ENCODE data around the gene SRM.
"Not testable (repeated sequence)": the region's sequence is repeated elsewhere in the genome, so short reads cannot be mapped to it uniquely, and the experiment has no call there.

Gene SRM

DNA sequence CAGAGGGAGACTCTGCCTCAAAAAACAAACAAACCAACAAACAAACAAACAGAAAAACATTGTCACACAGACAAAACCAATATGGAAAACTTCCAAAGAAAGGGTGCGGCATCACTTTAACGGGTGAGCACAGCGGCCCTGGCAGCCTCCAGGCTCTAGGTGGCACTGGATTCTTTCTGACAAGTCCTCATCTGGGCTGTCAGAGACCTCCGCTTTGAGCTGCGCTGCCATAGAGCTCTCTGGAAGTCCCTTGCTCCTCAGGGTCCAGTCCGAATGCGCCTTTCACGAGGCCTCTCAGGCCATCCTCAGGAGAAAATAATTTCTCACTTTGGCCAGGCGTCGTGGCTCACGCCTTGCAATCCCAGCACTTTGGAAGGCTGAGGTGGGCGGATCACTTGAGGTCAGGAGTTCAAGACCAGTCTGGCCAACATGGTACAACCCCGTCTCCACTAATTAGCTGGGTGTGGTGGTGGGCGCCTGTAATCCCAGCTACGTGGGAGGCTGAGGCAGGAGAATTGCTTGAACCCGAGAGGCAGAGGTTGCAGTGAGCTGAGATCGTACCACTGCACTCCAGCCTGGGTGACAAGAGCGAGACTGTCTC, 4.2 kb upstream of the SRM start:
- not testable (repeated sequence) for DNase-seq

DNA sequence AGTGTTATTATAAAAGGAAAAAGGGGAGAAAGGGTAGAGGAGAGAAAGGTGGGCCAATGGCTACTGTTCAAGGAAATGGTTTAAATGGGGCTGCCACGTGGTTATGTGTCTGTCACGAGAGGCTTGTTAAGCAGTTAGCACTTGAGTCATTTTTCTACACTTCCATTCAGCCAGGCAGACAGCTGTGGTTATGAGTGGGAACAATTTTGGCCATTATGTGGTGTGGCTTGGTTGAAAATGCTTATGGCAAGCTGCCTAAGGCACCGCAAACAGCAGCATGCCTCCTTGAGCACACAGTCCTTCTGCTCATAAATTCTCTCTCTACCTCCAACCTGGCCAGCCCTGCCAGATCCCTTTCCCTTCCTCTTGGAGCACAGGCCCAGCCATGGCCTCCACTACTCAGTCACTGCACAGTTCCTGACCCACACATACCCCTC, 3.2 kb upstream of the SRM start:
- DNase-seq = no peak

DNA sequence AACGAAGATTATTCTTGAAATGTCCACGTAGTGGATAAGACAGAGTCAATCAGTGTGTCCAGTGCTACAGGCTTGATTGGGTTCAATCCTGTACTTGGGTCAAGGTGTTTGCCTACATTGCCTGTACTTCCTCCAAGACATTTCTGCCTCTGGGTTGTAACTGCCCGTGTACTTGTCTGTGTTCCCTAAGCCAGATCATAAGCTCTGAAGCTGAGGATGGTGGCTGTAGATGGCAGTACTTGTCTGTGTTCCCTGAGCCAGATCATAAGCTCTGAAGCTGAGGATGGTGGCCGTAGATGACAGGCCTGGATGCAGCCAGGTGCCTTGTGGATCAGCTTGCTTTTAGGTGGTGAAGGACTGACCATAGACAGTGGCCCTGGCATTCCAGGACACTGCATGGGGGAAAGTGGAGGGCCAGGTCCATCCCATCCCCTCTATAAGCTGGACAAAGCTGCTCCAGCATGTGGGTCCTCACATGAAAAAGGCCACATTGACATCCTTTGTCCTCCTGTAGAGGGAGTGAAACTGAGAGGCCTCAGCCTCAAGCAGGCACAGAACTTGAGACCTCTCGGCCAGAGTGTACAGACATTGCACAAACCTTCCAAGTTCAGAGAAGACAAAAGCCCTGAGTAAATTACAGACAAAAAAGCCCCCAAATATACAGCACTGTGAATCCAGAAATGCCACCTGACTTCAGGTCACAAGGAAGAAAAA, 2.0 kb upstream of the SRM start:
- DNase-seq = no peak

DNA sequence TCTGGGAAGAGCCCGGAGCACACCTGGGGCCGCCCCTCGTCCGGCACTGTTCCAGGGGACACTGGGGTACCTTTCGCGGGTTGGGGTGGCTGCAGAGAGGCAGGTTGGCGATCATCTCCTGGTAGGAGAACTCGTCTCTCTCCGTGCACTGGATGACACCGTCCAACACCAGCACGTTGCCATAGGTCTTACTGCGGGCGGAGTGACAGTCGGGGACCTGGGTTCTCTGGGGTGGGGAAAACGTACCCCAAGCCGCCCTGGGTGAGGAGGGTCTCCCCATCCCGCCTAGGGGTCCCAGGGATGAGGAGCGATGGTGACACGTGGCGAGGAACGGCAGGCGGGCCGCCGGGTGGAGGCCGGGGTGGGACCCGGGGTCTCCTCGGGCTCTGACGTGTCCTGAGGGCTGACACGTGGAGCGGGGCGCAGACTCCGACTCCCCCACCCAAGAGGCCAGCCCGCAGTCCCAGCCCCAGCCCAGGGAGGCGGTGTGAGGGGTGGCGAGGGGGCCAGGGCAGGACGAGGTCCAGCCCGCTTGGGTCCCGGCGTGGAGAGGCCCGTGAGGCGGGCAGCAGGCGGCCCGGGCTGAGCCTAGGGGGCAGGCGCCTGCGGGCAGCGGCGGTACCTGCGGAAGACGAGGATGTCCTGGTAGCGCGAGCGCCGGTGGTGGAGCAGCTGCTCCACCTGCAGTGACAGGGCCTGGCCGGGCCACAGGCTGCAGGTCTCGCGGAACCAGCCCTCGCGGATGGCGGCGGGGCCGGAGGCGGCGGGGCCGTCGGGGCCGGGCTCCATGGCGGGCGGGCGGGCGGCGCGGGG, 457 bp downstream of the SRM start:
- peak; percentile 23 for DNase-seq

DNA sequence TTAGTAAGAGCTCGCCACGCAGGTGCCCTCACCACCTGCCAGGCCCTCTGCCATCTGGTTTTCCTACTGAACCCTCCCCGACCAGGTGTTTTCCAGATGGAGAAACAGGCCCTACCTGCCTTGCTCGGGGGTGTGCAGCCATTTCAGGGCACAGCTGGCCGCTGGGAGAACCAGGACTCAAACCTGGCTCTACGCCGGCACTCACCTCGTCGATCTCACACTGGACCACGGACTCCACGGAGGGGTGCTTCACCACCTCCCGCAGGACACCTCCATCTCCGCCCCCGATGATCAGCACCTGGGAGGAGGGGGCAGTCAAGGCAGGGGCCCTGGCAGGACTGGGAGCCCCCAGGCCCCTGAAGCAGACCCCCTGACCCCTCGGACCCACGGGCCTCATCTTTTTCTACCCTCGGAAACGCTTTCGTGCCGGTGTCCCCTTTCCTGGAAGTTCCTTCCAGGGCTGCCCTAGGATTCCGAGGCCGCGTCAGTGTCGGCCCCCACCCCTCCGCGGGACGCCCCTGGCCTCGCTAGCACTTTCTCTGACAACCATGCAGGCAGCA, 1.1 kb downstream of the SRM start:
- DNase-seq = no peak

DNA sequence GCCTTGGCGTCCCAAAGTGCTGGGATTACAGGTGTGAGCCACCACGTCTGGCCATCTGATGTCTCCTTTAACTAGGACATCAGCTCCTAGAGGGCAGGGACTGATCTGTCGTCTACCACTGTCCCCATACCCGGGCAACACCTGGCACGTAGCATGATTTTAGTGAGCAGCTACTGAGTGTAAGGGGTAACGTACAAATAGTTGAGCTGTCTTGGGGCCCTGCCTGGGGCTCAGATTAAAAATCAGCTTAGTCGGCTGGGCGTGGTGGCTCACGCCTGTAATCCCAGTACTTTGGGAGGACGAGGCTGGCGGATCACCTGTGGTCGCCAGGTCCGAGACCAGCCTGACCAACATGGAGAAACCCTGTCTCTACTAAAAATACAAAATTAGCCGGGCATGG, 1.8 kb downstream of the SRM start:
- no peak for DNase-seq

DNA sequence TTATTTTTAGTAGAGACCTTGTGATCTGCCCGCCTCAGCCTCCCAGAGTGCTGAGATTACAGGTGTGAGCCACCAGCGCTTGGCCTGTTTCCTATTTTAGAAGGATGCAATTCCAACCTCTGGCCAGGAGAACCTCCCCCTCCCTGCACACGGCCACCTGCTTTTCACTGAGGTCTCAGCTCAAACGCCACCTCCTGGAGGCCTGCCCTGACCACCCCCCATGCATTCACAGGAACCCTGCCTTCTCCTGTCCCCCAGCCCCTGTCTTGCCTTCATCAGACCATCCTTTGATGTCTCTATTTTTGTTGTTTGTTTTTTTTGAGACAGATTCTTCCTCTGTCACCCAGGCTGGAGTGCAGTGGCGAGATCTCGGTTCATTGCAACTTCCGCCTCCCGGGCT, 2.3 kb downstream of the SRM start:
- DNase-seq = no peak

DNA sequence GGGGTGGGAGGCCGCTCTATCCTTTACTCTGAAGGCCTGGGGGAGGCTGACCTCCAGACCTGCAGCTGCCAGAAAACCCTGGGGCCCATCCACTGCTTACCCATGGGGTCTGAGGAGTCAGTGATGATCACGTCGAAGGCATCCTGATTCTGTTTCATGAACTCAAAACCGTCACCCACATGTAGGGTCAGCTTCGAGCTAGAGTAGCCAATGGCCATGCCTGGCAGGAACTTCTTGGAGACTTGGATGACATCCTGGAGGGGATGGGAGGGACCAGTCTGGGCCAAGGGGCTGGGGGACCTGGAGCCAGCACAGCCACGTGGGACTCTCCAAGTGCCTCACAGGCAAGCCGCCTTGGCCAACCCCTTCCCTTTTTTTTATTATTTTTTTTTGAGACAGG, 3.3 kb downstream of the SRM start:
- DNase-seq = no peak

DNA sequence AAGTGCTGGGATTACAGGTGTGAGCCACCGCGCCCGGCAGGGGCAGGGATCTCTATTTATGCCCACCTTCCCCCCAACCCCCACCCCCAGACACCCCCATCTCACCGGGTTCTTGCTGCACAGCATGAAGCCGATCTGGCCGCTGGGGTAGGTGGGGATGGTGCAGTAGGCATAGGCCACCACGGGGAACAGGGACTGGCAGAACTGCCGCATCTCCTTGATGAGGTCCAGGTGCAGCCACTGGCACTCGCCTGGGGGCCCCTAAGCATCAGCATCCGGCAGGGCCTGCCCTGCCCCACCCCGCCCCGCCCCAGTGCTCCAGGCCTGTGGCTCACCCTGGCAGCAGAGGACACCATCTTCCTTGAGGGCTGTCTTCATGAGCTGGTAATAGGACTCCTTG, 4.1 kb downstream of the SRM start:
- DNase-seq = no peak

DNA sequence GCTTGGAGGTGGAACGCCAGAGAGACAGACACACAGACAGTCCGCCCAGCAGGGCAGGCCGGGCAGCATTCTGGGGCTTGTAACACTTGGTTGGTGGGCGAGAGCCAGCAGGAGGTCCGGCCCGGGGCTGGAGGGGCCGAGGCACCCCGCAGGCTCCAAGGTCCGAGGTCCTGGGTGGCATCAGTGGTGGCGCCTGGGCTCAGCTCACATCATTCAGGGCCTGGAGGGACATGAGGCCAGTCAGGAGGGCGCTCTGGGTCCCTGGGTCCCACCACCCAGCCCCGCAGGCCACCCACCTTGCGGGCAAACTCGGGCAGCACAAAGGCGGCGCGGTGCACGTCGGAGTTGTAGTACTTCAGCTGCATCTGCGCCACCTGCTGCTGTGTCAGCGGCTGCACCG, 5.2 kb downstream of the SRM start:
- DNase-seq = no peak

DNA sequence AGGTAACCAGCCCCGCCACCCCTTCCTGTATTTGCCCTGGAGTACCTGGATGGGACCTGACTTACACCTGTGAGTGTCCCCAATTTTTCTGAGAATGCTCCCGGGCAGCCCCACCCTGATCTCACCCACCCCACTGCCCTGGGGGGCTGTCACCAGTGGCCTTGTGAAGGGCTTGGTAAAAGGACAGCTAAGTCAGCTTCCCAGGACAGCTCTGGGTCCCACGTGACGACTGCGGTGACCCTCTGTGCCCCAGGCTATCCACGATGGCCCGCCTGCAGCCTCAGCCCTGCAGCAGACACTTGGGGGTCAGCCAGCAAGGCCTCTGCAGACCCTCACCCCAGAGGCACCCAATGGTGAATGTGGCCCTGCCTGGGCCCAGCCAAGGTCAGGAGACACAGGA, 5.6 kb downstream of the SRM start:
- no peak for DNase-seq

DNA sequence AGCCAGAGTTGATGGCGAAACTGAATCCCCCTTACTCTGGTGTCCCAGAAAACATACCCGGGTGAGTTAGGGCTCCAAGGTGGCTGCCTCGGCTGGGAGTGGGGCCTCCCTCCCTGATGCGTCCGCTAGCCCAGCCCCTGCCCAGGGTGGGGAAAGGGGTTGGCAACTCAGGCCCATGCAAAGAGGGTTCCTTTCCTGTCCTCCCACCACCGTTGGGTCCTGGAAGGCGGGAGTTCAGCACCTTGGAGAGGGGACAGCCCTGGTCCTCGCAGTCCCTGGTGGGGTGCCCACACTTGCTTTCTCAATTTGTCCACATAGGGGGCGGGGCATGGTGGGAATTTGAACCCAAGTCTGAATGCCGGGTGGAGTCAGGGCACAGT, 6.1 kb downstream of the SRM start:
- DNase-seq = no peak

DNA sequence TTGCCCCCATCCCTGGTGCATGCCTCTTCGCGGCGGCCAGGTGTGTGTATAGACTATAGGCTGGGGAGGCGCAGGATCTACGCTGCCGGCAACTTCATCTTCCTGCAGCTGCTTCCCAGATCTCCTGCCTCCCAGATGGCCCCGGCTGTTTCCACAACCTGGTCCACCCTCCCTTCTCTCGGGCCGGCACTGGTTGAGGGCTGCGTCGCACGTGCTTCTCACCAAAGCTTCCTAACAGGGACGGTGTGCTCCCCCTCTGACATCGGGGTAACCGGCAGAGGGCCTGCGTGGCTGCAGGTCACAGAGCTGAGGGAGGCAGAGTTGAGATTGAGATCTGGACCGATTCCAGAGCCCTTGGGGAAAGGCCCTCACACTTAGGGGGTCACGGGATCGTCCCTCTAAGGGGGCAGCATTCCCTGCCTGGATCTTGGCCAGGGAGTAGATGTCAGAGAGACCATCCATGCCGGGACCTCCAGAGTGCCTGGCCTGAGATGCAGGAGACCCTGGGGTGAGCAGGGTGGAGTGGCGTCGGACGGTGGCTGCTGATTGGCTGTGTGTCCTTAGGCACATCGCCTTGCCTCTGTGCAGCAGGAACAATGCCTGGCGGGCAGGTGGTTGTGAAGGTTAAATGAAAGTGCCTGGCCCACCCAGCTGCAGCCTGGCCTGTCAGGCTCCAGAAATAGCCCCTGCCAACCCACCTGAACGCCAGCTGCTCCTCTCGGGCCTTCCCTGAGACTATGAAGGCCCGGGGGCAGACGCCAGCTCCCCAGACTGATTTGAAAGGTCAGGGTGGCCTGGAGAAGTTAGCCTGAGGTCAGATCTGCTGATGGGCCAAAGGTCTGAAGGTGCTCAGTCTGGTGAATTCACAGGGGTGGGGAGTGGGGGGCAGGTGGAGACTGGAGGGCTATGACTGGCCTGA, 6.7 kb downstream of the SRM start:
- DNase-seq = no peak

DNA sequence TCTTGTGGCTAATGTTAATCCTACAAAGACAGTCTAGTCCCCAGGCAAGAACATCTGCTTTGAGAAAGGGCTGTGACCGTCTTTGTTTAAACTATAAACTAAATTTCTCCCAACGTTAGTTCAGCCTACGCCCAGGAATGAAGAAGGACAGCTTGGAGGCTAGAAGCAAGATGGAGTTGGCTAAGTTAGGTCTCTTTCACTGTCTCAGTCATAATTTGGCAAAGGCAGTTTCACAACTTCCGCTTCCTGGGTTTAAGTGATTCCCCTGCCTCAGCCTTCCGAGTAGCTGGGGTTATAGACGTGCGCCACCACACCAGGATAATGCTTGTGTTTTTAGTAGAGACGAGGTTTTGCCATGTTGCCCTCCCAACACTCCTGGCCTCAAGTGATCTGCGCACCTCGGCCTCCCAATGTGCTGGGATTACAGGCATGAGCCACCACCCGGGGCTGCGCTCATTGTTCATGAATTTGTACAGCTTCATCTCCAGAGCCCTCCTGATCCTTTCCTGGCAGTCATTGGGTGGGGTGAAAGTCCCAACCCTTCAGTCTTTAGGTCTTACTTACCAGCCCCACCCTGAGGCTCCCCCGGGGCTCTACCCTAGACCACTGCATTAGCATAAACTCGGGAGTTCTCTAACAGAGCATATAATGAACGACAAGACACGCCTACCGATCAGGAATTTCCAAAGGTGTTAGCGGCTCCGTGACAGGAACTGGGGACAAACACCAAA, 7.9 kb downstream of the SRM start:
- no peak for DNase-seq

DNA sequence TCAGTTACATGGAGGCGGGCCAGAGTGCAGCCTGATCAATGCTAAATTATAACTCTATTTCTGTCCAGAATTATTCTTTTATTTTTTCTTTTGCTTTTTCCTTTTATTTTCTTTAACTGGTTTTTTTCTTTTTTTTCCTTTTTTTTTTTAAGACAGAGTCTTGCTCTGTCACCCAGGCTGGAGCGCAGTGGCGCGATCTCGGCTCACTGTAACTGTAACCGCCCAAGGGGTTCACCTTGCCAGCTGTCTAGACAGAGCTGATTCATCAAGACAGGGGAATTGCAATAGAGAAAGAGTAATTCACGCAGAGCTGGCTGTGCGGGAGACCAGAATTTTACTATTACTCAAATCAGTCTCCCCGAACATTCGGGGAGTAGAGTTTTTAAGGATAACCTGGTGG, 8.7 kb downstream of the SRM start:
- DNase-seq = not testable (repeated sequence)

DNA sequence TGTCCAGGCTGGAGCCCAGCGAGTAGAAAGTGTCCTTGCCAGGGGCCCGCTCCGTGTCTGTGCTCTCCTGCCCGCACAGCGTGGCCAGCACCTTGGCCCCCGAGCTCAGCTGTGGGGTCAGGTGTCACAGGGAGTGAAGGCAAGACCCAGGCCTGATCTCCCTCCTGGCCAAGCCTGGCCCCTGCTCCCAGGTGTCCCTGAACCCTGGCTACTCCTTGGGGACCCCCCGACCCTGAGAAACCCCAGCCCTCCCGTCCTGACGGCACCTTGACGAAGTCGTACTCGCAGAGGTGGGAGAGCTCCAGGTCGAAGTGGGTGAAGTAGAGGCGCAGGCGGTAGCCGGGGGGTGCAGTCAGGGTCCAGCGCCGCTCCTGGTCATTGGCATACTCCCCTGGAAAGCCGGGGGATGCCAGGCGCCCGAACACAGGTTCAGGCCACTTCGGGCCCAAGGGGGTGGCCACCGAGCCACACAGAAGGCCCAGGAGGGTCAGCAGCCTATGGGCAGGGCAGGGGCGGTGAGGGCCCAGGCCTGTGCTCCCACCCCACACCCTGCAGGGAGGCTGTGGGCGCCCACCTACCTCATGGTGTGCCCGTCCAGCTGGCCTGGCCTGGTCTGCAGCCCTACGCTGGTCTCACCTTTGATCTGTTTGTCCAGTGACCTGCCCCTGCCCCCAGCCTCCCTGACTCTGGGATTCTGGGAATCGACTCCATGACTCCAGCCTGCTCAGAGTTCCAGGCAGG, 13.0 kb downstream of the SRM start, which contains the start of gene MASP2:
MASP2 (minus strand) TSS at position 615 of the 741 bp plus-strand sequence; CDS start at position 583, 32 bp downstream.
- no peak for DNase-seq

DNA sequence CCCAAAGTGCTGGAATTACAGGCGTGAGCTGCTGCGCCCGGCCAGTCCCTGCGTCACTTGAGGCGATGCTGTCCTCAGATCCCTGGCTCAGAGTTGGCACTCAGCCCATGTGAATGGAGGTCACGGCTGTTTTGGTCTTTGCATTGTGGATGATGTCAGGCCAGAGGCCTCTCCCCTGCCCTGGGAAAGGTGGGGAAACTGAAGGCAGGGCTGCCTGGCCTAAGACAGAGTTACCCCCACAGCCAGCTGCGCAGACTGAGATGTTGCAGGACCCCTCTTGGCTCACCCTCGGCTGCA, 13.6 kb downstream of the SRM start:
- DNase-seq = no peak

DNA sequence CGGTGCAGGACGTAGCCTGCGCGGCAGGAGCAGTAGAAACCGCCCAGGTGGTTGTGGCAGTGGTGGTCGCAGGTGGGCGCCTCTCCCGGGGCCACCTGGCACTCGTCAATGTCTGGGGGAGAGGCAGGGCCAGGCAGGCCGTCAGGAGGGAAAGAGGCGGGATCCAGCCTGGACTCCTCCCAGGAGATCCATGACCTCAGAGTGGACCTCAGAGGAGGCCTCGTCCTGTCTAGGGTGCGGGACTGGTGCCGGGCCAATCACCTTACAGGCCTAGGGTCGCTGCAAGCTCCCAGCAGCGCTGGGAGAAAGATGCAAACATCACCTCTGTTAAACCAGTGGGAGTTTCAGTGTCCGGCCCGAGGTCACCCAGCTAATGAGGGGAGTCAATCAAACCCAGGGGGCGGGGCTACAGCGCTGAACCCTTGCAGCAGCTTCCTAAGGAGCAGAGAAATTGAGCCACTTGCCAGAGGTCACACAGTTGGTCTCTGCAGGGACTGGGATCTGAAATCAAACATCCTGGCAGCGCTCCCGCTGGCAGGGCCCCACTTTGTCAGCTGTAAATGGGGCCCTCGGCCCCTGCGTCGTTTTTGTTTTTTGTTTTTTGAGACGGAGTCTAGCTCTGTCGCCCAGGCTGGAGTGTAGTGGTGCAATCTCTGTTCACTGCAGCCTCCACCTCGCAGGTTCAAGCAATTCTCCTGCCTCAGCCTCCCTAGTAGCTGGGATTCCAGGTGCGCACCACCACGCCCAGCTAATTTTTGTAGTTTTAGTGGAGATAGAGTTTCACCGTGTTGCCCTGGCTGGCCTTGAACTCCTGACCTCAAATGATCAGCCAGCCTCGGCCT, 14.2 kb downstream of the SRM start:
- DNase-seq = no peak

DNA sequence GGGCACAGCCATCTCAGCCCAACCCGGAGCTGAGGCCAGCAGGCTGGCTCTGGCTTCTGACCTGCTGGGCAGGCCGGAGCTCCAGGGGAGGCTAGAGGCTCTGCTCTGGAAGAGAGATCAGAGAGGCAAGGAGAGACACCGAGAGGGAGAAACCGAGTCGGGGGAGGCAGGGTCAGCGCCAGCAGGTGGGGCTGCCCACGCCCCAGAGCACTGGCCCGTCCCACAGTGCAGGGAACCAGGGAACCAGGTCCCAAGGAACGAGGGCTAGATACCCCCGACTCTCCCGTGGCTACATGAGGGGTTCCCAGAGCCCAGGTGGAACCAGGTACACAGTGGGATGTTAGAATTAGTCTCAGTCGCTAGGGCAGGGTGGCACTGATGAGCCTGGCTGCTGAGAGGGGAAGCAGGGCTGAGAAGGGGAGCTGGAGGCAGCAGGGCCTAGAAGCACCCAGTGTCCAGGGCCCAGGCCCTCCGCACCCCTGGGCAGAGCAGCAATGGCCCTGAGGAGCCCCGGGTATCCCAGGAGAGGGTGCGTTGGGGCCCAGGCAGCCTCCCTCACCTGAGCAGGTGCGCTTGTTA, 14.9 kb downstream of the SRM start:
- DNase-seq = no peak

Measured in effector CD8-positive, alpha-beta T cell (primary cell).